Activated CD8-positive, alpha-beta memory T cell treated with anti-CD3 and anti-CD28 coated beads, Interleukin-2, amount 10 ng/mL, durations not matched to agents 7 days and 5 days (primary cell): ENCODE data around the gene WNT3A. TPM values are rescaled to one million over a fixed set of nuclear protein-coding genes. Genes with fewer than 3 reads are reported as not detected.

Experiments used
- ATAC-seq: fragments of 150-1000 bp; cut with Tn5 transposase; one replicate; pipeline ENCODE4 v1.10.0; 2021; ENCODE audit warnings: moderate library complexity
- CTCF ChIA-PET: fragments of 350-600 bp; sonication (Branson Sonifier 250); formaldehyde crosslinking; loops from one replicate; lab custom pipeline; 2021; ENCODE audit warnings: antibody characterized with exemption; lab: Charles Lee
- DNase-seq: peaks from one replicate; pipeline ENCODE4 v3.0.0-alpha.2; 2020
- H3K27ac Mint-ChIP-seq: one replicate; pipeline ENCODE4 v1.8.0; 2021; ENCODE audit warnings: mild to moderate bottlenecking, mixed read lengths
- H3K27me3 Mint-ChIP-seq: one replicate; pipeline ENCODE4 v1.8.0; 2021; ENCODE audit warnings: mixed read lengths
- H3K36me3 Mint-ChIP-seq: one replicate; pipeline ENCODE4 v1.8.0; 2021; ENCODE audit warnings: mild to moderate bottlenecking, mixed read lengths
- H3K4me1 Mint-ChIP-seq: one replicate; pipeline ENCODE4 v1.8.0; 2021; ENCODE audit warnings: mixed read lengths
- H3K4me3 Mint-ChIP-seq: one replicate; pipeline ENCODE4 v1.8.0; 2021; ENCODE audit warnings: mild to moderate bottlenecking, moderate library complexity, mixed read lengths
- H3K9me3 Mint-ChIP-seq: one replicate; pipeline ENCODE4 v1.8.0; 2022; ENCODE audit warnings: low read depth, mixed read lengths
- total RNA-seq, 2 experiments: library from RNA; stranded (reverse); gene quantifications; one replicate each; pipeline ENCODE4 v1.2.3, GENCODE V29; 2021

WNT3A gene
- total RNA-seq, 2 experiments from 2014 or later = not detected

GRCh38 chr1:228003461-228004330, 3.1 kb upstream of the WNT3A start:
- Mint-ChIP-seq H3K27ac (no peak overlapping the region), H3K36me3 (no peaks in the 10 kb centered on the region), H3K4me3 (no peak overlapping the region), H3K27me3 (peaks cover 46% of the 10 kb centered on the region), H3K9me3 (no peaks in the 10 kb centered on the region), H3K4me1 (peaks cover 2% of the 10 kb centered on the region)
- no peak for ATAC-seq
- CTCF ChIA-PET = no interaction called here
- DNase-seq = no peak

GRCh38 chr1:228004331-228004855, 2.4 kb upstream of the WNT3A start:
- DNase-seq = peak; percentile 43
- Mint-ChIP-seq H3K4me3 (no peak overlapping the region), H3K9me3 (no peaks in the 10 kb centered on the region), H3K36me3 (no peaks in the 10 kb centered on the region), H3K4me1 (peaks cover 5% of the 10 kb centered on the region), H3K27me3 (peaks cover 53% of the 10 kb centered on the region), H3K27ac (no peak overlapping the region)
- peak; percentile 43 for ATAC-seq
- CTCF ChIA-PET = interaction anchor here (0.9 to 1.2 kb wide), 2 partner anchors 126 to 524 kb away, joined by 3 read pairs; no protein-coding TSS in a partner anchor

GRCh38 chr1:228004856-228005462, 1.8 kb upstream of the WNT3A start:
- Mint-ChIP-seq H3K4me3 (no peak overlapping the region), H3K4me1 (peaks cover 8% of the 10 kb centered on the region)
- CTCF ChIA-PET = interaction anchor here (0.9 to 1.2 kb wide), 2 partner anchors 125 to 524 kb away, joined by 3 read pairs; no protein-coding TSS in a partner anchor

GRCh38 chr1:228005511-228006033, 1.2 kb upstream of the WNT3A start:
- H3K4me3 Mint-ChIP-seq = no peak overlapping the region
- no peak for ATAC-seq
- H3K36me3 Mint-ChIP-seq = no peaks in the 10 kb centered on the region

More at GRCh38 chr1:228004856-228005462, 1.8 kb upstream of the WNT3A start:
- Mint-ChIP-seq H3K9me3 (no peaks in the 10 kb centered on the region), H3K27me3 (peaks cover 58% of the 10 kb centered on the region), H3K36me3 (no peaks in the 10 kb centered on the region), H3K27ac (no peak overlapping the region)
- no peak for ATAC-seq
- DNase-seq = peak; percentile 25

GRCh38 chr1:228006034-228006785, 588 bp upstream of the WNT3A start:
- Mint-ChIP-seq H3K27me3 (peaks cover 69% of the 10 kb centered on the region), H3K36me3 (no peaks in the 10 kb centered on the region), H3K4me1 (peaks cover 8% of the 10 kb centered on the region), H3K9me3 (no peaks in the 10 kb centered on the region), H3K27ac (no peak overlapping the region), H3K4me3 (no peak overlapping the region)
- CTCF ChIA-PET = no interaction called here
- ATAC-seq (no peak), DNase-seq (peak; percentile 35)

More at GRCh38 chr1:228005511-228006033, 1.2 kb upstream of the WNT3A start:
- Mint-ChIP-seq H3K4me1 (peaks cover 8% of the 10 kb centered on the region), H3K27me3 (peaks cover 64% of the 10 kb centered on the region), H3K27ac (no peak overlapping the region), H3K9me3 (no peaks in the 10 kb centered on the region)
- DNase-seq = peak; percentile 35
- CTCF ChIA-PET = interaction anchor here (1.2 kb wide), 1 partner anchor 125 kb away, joined by 3 read pairs; no protein-coding TSS in a partner anchor

- CTCF ChIA-PET = no interaction called here
- no peak overlapping the region for H3K4me3 Mint-ChIP-seq
- peaks cover 8% of the 10 kb centered on the region for H3K4me1 Mint-ChIP-seq
- peaks cover 70% of the 10 kb centered on the region for H3K27me3 Mint-ChIP-seq
- no peaks in the 10 kb centered on the region for H3K36me3 Mint-ChIP-seq
- peak; percentile 11 for DNase-seq
- no peaks in the 10 kb centered on the region for H3K9me3 Mint-ChIP-seq
- no peak for ATAC-seq
- no peak overlapping the region for H3K27ac Mint-ChIP-seq
Observed at GRCh38 chr1:228007049-228007800, 427 bp downstream of the WNT3A start.

- Mint-ChIP-seq H3K27me3 (peaks cover 70% of the 10 kb centered on the region), H3K27ac (no peak overlapping the region), H3K4me1 (peaks cover 8% of the 10 kb centered on the region), H3K36me3 (no peaks in the 10 kb centered on the region), H3K9me3 (no peaks in the 10 kb centered on the region), H3K4me3 (no peak overlapping the region)
- DNase-seq (peak; percentile 31), ATAC-seq (no peak)
- CTCF ChIA-PET = no interaction called here
Observed at GRCh38 chr1:228007801-228008341, 1.1 kb downstream of the WNT3A start.

- CTCF ChIA-PET = no interaction called here
- peaks cover 8% of the 10 kb centered on the region for H3K4me1 Mint-ChIP-seq
- peak; percentile 16 for DNase-seq
- no peak for ATAC-seq
- H3K27ac Mint-ChIP-seq = no peak overlapping the region
- no peaks in the 10 kb centered on the region for H3K9me3 Mint-ChIP-seq
- no peak overlapping the region for H3K4me3 Mint-ChIP-seq
- no peaks in the 10 kb centered on the region for H3K36me3 Mint-ChIP-seq
- H3K27me3 Mint-ChIP-seq = peaks cover 68% of the 10 kb centered on the region
Observed at GRCh38 chr1:228008391-228009115, 1.8 kb downstream of the WNT3A start.

GRCh38 chr1:228009116-228009827, 2.5 kb downstream of the WNT3A start:
- H3K4me1 Mint-ChIP-seq = peaks cover 8% of the 10 kb centered on the region

GRCh38 chr1:228009828-228010775, 3.3 kb downstream of the WNT3A start:
- Mint-ChIP-seq H3K36me3 (no peaks in the 10 kb centered on the region), H3K27me3 (peaks cover 53% of the 10 kb centered on the region), H3K4me1 (peaks cover 8% of the 10 kb centered on the region), H3K4me3 (no peak overlapping the region), H3K27ac (no peak overlapping the region), H3K9me3 (no peaks in the 10 kb centered on the region)
- ATAC-seq = no peak
- CTCF ChIA-PET = interaction anchor here (0.5 to 1.6 kb wide), 2 partner anchors 11 to 227 kb away, joined by 3 to 6 read pairs; no protein-coding TSS in a partner anchor
- peak; percentile 37 for DNase-seq

More at GRCh38 chr1:228009116-228009827, 2.5 kb downstream of the WNT3A start:
- CTCF ChIA-PET = interaction anchor here (1.6 kb wide), 1 partner anchor 10 kb away, joined by 6 read pairs; no protein-coding TSS in a partner anchor
- Mint-ChIP-seq H3K27me3 (peaks cover 61% of the 10 kb centered on the region), H3K27ac (no peak overlapping the region), H3K36me3 (no peaks in the 10 kb centered on the region), H3K4me3 (no peak overlapping the region), H3K9me3 (no peaks in the 10 kb centered on the region)
- peak; percentile 34 for DNase-seq
- no peak for ATAC-seq
